GM10248 (cell line): Measurements from ENCODE around the gene LIPI.

Source experiments
- CTCF ChIA-PET: fragments of 300-600 bp; sonication (Branson Sonifier 250); formaldehyde crosslinking; extraction: SDS; loops from one replicate; lab custom pipeline; 2021; ENCODE audit warnings: antibody characterized with exemption; lab: Yijun Ruan, JAX
- POLR2A ChIA-PET: fragments of 350-650 bp; sonication (Branson Sonifier 250); formaldehyde crosslinking; extraction: SDS; loops from one replicate; lab custom pipeline; 2020; ENCODE audit warnings: antibody characterized with exemption; lab: Yijun Ruan, JAX
- DNase-seq: peaks from one replicate; pipeline ENCODE4 v3.0.0; 2012; ENCODE audit errors: extremely low spot score
- CTCF ChIP-seq: IDR thresholded peaks from 2 replicates; pipeline ENCODE4 v1.5.1; 2012; ENCODE audit warnings: mild to moderate bottlenecking, low read depth; ENCODE audit errors: extremely low read depth, missing control alignments, control extremely low read depth

LIPI gene

DNA sequence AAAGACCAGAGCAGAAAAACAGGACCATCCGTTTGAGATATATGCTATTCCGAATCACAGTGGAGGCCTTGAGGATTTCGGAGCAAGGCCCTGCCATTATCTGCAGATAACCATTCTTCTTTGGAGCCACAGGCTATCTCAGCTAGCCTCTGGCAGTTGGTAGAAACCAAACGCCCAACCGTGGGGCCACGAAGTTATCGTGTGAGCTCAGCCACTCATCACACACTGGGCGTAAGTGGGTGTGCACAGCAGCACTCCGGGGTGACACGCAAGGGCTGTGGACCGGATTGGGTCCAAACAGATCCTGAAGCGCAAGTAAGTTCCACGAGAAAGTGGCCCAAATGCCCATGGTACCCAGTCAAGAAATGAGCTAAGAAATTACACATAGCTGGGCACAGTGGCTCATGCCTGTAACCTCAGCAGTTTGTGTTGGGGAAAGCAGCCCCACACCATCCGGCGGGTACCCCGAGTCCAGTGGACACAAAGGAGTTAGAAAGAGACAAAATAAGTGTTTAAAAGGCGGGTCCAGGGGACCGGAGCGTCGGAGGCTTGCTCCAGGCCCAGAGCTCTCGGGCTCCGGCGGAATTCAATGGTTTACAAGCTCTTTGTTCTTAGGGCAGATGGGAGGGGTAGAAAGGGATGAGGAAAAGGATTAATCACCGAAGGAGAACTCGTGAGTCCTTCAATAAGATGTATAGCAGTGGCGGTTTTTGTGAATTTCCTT lies 130.6 kb downstream of the LIPI start:
- no peak for TF ChIP-seq CTCF
- no peak for DNase-seq
- ChIA-PET POLR2A (no interaction called here), CTCF (interaction anchor here (1.8 kb wide), 1 partner anchor 39 kb away, joined by 4 read pairs; no protein-coding TSS in a partner anchor)

GRCh38 chr21:14078746-14079375 lies 131.9 kb downstream of the LIPI start:
- CTCF ChIA-PET: no interaction called here
- no peak for DNase-seq
- POLR2A ChIA-PET: no interaction called here
- TF ChIP-seq CTCF: no peak

- ChIA-PET CTCF (no interaction called here), POLR2A (no interaction called here)
- TF ChIP-seq CTCF: no peak
- peak; percentile 21 for DNase-seq
Observed at GRCh38 chr21:14076143-14076806, 134.5 kb downstream of the LIPI start.

GRCh38 chr21:14075346-14076142 lies 135.2 kb downstream of the LIPI start:
- no peak for TF ChIP-seq CTCF
- POLR2A ChIA-PET: no interaction called here
- DNase-seq: peak; percentile 8
- CTCF ChIA-PET: no interaction called here

- CTCF ChIA-PET: no interaction called here
- POLR2A ChIA-PET: no interaction called here
- no peak for DNase-seq
- TF ChIP-seq CTCF: no peak
Observed at GRCh38 chr21:14074177-14074576, 136.6 kb downstream of the LIPI start.

GRCh38 chr21:14073615-14074014 lies 137.1 kb downstream of the LIPI start:
- DNase-seq: no peak
- CTCF ChIA-PET: no interaction called here
- TF ChIP-seq CTCF: no peak
- POLR2A ChIA-PET: no interaction called here
